Peyer's patch (tissue), 4 donors: ENCODE data around the gene PTPN2.

Experiments used
- POLR2A ChIP-seq, 2 donors: fragments of 450-650 bp; IDR thresholded peaks; one replicate each; pipeline ENCODE4 v1.5.1; 2017; ENCODE audit warnings: antibody characterized with exemption in 2 of 2, mild to moderate bottlenecking in 2 of 2, moderate library complexity in 2 of 2
- TF ChIP-seq, protein P1 (sequence below), 6 experiments: fragments of 450-650 bp in 4 of 6; fragments of 200-600 bp in 2 of 6; sonication (generic) in 1 of 6; IDR thresholded peaks; one replicate each; pipeline ENCODE4 v1.5.1; 2017 to 2019; ENCODE audit warnings: antibody characterized with exemption in 6 of 6, mild to moderate bottlenecking in 3 of 6, moderate library complexity in 1 of 6

DNA sequence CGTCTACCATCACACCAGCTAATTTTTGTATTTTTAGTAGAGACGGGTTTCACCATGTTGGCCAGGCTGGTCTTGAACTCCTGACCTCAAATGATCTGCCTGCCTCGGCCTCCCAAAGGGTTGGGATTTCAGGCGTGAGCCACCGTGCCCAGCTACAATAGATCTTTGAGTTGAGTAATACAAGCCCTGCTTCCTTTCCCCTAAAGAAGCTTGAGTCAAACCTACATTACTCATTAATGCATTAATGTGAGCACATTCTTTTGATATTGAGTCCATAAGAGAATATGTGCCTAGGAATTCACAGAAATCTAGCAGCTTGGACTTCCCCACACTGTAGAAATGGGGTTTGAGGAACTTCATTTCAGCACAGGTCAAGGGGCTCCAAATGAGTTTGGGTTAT lies 141.6 kb downstream of the PTPN2 start:
- no peak for TF ChIP-seq POLR2A (IDR thresholded peaks at IDR 0.05)
- TF ChIP-seq, protein P1, sequence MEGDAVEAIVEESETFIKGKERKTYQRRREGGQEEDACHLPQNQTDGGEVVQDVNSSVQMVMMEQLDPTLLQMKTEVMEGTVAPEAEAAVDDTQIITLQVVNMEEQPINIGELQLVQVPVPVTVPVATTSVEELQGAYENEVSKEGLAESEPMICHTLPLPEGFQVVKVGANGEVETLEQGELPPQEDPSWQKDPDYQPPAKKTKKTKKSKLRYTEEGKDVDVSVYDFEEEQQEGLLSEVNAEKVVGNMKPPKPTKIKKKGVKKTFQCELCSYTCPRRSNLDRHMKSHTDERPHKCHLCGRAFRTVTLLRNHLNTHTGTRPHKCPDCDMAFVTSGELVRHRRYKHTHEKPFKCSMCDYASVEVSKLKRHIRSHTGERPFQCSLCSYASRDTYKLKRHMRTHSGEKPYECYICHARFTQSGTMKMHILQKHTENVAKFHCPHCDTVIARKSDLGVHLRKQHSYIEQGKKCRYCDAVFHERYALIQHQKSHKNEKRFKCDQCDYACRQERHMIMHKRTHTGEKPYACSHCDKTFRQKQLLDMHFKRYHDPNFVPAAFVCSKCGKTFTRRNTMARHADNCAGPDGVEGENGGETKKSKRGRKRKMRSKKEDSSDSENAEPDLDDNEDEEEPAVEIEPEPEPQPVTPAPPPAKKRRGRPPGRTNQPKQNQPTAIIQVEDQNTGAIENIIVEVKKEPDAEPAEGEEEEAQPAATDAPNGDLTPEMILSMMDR (IDR thresholded peaks at IDR 0.05) = no peak
